HG02798 (cell line): ENCODE results near the gene ZSWIM4.

ENCODE experiments used
- ATAC-seq: cut with Tn5 transposase; IDR thresholded peaks from one replicate; pipeline ENCODE4 v1.9.1; 2021; ENCODE audit warnings: mild to moderate bottlenecking; ENCODE audit not compliant: unreplicated experiment, poor library complexity

ZSWIM4 gene

DNA sequence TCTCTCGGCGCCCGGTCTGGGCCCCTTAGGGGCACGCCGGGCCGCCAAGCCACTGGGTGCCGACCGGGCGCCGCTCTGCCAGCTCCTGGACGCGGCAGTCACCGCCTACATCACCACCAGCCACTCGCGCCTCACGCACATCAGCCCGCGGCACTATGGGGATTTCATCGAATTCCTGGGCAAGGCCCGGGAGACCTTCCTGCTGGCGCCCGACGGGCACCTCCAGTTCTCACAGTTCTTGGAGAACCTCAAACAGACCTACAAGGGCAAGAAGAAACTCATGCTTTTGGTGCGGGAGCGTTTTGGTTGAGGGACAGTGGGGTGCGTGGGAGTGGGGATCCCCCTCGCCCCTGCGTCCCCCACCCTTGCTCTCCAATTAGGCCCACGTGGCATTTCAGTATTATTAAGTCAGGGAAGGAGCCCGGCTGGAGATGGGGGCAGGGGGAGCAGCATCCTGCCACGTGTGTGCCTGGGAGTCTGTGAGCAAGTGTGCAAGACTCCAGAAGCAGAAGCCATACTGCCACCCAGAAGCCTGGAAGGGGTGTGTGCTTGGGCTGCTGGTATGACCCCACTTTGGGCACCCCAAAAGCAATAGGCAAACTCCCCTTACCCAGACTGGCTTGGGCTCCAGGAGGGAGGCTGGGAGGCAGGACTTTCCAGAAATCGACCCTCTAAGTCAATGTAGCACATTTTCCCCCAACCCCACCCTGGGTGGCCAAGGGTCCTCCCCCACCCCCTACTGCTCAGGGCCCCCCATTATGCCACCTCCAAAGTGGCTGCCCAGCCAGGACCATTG lies 35.7 kb downstream of the ZSWIM4 start:
- no peak for ATAC-seq

DNA sequence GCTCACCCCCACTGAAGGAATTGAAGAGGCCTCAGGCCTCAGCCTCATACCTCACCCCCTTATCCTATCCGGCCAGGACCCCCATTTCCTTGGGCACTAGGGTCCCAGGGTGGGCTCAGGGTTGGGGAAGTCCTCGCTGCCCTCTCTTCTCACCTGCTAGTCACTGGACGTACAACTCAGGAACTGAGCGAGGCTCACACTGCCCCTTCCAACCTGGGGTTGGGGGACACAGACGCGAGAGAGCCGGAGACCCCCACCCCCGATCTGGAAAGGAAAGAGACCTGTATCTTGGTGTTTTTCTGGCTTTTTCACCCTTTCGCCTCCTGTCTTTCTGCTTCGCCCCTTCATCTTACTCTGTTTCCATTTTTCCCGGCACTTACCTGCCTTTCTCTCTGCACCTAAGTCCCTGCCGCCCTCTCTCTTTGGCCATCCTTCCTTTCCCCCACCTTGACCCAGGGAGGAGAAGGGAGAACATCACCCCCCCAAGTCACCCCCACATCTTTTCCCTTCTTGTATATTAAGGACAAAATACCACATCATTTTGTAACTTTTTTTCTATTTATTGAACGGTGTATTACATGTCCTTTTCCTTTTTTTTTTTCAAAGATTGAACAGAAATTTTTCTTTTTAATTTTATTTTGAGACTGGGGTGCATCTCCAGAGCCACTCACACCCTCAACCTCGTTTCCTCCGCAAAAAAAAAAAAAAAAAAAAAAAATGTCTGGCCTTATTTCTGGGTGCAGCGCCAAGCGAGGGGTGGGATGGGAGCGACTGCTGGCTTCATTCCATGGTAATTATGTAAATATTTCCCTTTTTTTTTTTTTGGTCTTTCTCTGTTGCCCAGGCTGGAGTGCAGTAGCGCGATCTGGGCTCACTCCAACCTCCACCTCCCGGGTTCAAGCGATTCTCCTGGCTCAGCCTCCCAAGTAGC lies 36.6 kb downstream of the ZSWIM4 start:
- ATAC-seq, result no peak

DNA sequence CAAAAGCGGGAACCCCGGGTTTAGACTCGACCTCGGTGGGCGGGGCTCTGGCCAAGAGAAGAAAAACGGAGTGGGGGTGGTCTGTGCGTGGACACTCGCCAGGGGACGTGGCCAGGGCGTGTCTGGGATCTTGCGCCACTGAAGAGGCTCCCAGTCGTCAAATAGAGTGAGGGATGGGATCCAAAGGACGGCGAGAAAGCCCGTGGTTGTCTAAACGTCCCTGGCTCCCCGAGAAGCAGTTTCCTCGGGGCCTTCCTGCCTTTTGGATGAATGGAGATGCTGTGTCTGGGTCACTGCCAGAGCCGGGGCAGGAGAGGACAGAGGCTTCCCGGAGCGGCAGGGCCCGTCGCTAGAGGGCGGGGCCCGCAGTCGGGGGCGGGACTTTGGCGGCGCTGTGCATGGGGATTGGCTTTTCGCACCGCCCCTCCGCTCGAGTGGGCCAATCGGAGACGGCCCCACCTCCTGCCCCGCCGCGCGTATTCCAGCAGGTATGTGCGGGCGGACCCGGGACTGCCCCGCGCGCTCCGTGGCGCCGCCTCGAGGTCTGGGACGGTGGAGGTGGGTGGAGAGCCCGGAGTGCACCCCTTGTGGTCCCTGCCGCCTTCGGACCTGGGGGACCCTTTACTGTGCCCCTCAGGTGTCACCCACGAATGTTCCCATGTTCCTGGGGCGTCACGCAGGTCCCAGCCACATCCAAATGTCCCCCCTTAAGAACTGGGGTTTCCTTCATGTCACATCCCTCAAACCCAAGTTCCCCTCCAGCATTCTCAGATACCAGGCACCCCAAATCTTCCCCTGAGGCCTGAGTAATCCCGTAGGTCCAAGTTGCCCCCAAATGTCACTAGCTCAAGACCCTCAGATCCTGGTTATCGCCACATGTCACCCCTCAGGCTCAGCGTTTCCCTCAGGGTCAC lies 38.3 kb downstream of the ZSWIM4 start:
- peak; percentile 88 for ATAC-seq

DNA sequence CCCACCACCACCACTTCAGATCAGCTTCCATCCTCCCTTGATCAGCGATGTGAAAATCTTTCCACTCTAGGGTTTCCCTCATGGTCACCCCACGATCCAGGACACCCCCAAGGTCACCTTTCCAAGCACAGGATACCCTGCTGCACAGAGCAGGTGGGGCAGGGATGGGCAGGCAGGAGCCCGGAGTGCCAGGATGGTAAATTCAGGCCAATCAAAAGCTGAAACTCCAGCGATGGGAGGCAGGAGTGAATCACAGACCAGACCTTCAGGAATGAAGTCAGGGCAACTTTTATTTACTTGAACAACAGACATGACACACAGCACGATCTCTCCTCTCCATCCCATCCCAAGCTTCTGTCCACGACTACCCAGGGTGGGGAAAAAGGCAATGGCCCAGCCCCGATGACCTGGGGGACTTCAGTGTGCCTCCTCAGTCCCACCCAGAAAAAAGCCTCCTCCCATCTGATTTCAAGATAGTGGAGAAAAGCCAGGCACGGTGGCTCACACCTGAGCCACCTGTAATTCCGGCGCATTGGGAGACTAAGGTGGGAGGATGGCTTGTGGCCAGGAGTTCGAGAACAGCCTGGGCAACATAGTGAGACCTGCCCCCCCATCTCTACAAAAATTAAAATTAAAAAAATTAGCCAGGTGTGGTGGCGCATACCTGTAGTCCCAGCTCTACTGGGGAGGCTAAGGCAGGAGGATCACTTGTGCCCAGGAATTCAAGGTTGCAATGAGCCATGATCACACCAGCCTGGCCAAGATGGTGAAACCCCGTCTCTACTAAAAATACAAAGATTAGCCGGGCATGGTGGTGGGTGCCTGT lies 39.2 kb downstream of the ZSWIM4 start:
- ATAC-seq, result no peak

DNA sequence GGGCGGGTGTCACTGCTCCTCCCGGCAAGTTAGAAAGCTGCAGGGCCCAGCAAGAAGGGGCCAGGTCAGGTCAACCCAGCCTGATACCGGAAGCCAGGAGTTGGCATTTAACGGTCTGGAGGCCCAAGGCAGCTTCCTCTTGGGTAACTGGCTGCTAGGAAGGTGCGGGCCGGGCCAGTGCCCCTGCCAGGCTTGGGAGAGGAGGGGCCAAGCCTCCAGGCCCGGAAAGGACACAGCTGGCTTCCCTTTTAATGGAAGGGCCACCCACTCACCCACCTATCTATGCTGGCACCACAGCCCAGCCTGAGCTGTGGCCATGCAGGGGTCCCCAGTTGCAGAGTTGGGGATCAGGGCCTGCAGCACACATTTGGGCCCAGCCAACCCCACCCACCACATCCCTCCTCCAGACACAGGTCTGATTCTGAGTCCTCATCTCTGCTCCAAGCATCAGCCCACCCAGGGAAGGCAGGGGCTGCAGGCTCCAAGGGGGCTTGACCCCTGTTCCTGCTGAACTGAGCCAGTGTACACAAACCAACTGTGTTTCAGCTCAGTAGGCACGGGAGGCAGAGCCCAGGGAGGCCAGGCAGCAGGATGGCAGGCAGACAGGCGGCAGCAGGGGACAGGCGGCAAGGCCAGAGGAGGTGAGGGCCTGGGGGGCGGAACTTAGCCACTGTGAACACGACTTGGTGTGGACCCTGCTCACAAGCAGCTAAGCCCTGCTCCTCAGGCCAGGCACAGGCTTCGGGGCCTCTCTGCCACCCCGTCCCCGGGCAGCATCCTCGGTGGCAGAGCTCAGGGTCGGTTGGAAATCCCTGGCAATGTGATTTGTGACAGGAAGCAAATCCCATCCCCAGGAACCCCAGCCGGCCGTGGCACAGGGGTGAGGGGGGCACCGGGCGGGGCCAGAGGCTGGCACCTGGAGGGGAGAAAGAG lies 40.8 kb downstream of the ZSWIM4 start:
- no peak for ATAC-seq

DNA sequence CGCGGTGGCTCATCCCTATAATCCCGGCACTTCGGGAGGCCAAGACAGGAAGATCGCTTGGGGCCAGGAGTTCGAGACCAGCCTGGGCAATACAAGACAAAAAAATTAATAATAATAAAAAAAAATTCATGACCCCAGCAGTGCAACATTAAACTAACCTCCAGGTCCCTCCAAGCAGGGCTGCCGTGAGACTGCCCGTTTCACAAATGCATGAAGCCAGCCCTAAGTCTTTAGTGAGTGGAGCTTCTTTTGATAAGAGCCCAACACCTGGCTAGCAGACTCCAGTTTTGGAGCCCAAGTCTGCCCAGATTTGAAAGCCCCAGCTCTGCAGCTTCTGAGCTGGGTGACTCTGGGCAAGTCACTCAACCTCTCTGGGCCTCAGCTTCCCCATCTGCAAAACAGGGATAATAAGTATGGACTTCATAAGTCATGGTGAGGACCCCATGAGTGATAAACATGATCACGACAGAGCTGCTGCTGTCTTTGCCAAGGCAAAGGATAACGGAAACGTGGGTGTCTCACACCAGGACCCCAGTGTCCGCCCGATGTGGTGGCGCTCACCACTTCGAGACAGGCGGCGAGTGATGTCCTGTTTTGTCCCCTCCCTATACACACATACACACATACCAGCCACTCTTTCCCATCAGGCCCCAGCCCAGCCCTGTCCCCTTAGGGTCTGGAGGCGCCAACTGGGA lies 43.3 kb downstream of the ZSWIM4 start:
- no peak for ATAC-seq

DNA sequence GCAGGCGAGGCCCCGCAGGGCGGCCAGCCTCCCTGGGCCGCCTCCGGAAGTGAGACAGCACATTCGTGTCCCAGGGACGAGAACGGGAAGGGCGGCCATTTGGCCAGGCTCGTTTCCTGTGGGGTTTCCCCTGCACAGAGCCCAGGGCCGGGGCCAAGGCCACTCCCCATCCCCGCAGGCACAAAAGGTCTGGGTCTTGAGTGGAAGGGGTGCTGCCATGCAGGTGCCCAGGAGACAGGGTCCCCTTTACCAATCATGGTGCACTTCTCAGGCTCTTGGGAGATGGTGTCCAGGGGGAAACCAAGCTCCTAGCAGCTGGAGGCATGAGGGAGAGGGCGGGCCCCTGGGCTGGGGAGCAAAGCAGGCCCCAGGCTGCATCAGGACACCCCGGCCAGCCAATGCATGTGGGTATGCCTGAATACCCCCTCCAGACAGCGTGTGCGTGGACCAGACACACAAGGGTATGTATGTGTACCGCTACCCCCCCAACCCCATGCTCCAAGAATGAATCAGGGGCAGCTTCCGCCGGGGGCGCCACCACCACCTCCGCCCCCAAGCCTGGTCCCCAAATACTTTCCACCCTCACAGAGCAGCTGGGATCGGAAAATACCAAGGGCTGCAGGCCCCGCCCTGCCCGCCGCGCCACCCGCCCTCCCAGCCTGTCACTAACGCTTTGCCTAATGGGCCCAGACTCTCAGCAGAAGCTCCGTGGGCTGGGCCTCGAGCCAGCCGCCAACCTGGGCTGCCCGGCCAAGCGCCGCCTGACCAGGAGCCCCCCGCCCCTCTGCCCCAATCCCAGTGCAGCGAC lies 44.1 kb downstream of the ZSWIM4 start:
- ATAC-seq, result peak; percentile 31

DNA sequence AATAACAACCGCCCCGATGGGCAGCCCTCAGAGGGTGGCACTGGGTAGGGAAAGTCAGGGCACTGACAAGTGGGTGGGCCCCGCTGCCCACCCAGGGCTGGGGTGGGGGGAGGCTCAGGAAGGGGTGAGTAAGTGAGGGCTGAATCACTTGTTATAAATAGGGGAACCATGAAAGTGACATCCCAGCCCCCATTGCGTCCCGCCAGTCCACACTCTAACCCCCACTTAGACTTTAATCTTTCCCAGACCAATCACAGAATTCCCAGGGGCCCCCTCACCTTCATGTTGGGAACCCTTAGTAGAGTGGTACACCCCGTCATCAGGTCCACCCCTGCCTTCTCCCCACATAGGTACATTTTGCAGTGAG lies 44.7 kb downstream of the ZSWIM4 start:
- ATAC-seq, result no peak

DNA sequence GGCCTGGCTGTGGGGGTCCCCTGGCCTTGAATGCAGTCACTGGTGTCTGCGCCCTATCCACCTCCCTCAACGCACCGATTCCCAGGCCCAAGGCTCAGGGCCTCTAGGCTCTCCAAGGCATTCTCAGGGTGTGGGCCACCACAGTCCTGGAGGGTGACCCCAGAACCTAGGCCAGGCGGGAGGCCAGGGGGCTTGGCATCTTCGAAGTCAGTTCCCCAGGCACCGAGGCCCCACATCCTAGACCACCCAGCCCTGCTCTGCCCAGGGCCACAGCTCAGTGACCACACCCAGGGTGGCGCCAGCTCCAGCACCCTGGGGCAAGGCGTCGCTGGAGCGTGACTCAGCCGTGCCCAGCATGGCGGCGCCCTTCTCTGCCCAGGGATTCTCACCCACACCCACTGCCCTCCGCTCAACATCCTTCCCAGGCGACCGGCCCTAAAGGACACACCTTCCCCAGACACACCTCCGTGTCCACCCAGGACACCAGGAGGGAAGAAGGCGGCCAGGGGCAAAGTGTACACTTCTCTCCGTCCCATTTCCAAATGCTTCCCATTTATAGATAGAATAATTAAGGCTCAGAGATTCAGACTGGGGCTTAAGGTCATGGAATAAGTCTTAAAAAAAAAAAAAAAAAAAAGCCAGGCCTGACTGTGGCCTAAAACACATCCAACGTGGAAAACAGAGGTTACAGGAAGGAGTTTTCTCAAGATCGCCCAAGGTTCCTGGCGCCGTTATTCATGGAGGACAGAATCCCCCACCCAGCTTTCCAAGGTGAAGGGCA lies 45.3 kb downstream of the ZSWIM4 start:
- ATAC-seq, result no peak

DNA sequence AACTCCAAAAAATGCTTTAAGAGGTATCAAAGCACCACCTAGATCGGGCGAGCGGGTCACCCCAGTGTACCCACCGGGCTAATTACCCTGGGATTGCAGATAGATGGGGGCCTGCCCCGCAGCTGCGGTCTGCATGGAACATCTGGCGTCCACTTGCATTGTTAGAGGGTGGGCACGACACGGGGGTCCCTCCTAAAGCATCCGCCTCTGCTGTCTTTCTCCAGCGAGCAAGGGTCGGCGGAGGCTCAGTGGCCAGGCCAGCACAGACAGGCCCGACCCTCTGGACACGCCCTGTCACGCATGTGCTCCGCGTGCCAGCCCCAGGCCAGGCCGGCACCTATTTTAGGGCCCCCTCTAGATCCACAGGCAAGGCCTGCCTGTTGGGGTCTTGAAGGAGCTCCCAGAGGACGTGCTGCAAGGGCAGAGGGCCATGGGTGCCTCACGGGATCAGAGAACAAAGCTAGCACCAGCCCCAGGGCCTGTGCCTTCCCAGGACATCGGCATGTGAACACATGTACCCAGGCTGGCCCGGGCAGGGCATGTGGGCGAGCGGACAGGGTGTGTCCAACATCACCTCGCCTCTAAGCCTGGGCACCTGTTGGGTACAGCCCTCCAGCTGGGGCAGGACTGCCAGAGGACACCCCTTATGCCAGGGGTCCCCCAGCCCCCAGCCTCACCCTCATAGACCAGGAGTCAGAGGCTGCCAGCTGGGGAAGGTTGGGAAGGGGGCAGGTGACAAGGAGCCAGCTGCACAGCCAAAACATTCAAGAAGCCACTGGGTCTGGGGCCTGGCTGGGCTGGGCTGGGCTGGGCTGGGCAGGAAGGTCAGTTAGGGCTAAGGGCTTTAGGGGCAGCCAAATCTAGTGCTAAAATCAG lies 46.1 kb downstream of the ZSWIM4 start:
- no peak for ATAC-seq

DNA sequence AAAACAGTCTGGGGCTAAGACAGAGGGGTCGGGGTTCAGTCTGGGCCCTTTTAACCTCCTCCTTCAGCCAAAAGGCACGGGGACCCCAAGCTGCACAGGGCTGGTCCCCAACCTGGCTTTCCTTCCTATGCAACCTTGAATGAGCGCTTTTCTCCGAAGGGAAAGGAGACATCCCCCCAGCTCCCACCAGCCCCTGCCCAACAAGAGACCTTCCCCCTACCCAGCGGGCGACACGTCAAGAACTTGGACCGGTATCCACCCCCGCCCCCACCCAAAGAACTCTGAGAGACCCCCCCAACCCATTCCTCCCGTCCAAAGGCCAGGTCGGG lies 46.7 kb downstream of the ZSWIM4 start:
- no peak for ATAC-seq

DNA sequence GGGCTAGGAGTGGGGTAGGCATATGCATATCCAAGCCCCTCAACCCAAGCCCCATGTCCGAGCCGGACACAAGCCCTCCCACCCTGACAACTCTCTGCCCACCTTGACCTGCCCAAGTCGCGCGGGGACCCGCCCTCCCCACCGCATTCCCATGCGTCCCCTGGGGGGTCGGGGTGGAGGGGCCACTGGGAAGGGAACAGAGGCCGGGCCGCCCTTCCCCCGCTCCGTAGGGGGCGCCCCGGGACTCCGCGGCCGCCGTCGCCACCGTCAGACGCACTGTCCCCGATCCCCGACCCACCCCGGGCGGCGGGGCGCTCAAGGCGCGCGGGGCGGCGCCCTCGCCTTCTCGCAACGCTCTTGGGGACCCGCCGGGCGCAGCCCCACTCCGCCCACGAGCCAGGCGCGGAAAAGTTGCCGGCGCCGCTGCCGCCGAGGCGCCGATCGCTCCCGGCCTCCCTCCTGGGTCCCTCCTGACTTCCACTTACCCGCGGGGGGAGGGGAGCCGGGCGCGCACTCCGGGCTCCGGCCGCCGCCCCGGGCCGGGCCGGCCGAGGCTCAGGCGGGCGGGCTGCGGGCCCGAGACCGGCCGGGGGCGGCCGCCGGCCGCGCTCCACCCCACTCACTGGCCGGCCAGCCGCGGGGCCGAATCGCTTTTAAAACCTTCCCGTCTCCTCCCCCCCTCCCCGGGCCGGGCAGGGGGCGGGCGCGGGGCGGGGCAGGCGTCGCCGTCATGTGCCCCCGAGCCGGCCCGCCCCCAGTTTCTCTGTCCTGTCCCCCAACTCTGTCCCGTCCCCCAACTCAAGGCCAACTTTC lies 47.3 kb downstream of the ZSWIM4 start:
- ATAC-seq, result peak; percentile 32

DNA sequence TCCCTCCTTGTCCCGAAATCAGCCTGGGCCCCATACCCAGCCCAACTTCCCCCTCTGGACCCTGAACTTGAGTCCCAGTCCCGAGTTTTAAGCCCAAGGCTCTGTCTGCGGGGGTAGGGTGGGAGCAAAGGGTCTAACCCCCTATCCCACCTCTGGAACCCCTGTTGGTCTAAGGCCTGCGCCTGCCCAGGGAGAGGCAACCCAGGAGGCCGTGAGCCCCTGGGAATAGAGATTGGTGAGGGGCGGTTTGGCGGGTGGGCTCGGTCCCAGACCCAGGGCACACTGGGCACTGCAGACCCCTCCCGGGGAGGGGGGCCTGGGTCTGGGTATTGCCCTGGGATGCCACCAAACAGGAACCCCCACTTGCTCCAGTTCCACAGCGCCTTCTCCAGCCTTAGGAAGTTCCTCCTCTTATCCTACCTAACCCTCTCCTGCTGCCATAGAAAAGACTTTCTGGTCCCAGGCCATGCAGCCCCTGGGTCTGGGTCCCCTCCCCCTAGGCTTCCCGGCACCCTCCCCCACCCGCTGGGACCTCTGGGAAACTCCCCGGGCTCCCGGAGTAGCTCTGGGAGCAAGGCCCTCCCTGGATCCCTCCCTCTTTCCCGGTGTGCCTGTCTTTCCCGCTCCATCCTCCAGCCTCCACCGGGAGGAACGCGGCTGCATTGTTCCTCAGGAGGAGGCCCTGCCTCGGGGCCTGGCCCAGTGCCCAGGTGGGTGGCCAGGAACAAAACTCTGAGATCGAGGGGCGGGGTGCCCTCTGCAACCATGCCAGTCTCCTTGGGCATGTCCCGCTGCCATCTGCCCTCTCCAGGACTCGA lies 48.1 kb downstream of the ZSWIM4 start:
- ATAC-seq, result no peak

DNA sequence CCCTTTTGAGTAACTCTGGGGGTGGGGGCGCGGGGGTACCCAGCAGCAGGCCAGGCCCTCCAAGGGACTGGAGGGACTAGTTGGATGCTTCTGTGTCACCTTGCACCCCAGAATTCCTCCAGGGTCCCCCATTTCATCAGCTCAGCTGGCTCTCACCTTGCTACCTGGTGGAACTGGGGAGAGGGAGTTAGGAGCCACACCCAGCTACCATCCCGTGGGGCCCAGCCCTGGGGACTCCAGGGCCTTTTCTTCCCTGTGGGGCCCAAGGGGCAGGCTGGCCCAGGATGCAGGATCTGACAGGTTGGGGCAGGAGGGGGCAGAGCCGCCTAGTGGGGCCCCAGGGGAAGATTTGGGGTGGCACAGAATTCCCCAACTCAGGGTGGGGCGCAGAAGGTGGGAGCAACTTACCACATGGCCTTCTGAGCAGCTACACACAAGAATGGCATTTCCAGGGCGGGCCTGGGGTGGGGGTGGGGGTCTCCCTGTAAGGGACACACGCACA lies 48.9 kb downstream of the ZSWIM4 start:
- ATAC-seq, result no peak
